ENCODE measurements around the gene KDSR.

Gene KDSR

DNA sequence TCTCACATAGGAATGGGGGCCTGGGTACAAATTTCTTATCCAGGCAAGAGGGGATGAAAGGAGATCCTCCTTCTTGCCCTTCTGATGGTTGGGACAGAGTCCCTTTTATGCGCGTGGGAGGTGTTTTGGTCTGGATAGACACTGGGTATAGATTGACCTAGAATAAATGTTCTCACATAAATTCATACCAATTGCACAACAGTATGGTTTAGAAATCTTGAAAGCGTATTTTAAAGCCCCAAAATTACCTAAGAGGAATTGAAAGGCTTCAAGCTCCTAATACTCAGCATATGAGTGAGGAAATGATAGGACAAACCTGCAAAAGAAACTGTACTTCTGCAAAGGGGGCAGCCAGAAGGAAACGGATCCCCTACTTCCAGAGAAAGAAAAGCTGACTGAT, 44.8 kb downstream of the KDSR start:
- TF ChIP-seq, protein P1, sequence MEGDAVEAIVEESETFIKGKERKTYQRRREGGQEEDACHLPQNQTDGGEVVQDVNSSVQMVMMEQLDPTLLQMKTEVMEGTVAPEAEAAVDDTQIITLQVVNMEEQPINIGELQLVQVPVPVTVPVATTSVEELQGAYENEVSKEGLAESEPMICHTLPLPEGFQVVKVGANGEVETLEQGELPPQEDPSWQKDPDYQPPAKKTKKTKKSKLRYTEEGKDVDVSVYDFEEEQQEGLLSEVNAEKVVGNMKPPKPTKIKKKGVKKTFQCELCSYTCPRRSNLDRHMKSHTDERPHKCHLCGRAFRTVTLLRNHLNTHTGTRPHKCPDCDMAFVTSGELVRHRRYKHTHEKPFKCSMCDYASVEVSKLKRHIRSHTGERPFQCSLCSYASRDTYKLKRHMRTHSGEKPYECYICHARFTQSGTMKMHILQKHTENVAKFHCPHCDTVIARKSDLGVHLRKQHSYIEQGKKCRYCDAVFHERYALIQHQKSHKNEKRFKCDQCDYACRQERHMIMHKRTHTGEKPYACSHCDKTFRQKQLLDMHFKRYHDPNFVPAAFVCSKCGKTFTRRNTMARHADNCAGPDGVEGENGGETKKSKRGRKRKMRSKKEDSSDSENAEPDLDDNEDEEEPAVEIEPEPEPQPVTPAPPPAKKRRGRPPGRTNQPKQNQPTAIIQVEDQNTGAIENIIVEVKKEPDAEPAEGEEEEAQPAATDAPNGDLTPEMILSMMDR (conservative IDR thresholded peaks at IDR 0.05; ENCODE audit: low read depth, low read length) = no peak
- no peak overlapping the region for H3K4me3 ChIP-seq (ENCODE audit: low read length)
- no peak for DNase-seq (ENCODE audit: low read depth)

DNA sequence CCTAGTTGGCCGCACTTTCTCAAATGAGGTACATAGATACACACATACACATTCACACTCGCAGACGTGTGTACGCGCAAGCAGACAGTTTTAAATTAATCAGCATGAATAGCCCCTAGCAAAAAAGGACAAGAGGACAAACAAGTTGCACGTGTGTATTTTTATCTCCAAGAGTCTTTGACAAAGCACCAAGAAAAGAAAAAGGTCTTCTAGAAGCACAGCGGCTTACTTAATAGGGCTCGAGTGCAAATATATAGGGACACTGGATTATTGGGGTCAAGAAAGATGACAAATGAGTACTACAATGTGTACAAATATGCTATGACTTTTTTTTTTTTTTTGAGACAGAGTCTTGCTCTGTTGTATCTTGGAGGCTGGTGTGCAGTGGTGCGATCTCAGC, 45.7 kb downstream of the KDSR start:
- no peak overlapping the region for H3K4me3 ChIP-seq (ENCODE audit: low read length)
- TF ChIP-seq, protein P1 (conservative IDR thresholded peaks at IDR 0.05; ENCODE audit: low read depth, low read length) = no peak
- DNase-seq (ENCODE audit: low read depth) = no peak

DNA sequence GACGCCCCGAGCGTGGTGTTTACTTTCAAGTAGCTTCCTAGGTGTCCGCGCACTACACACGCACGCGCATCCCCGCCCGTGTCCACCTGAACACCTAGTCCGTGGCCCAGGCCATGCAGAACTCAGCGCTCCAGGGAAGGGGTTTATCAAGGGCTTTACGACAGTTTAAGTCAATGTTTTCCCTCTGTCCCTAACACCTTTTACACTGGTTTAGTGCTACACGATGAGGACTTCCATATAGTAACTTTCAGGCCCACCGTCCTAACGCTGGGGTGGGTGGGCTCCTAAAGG, 46.1 kb downstream of the KDSR start:
- TF ChIP-seq, protein P1 (conservative IDR thresholded peaks at IDR 0.05; ENCODE audit: low read depth, low read length) = no peak
- peak overlapping the region; percentile 55 for H3K4me3 ChIP-seq (ENCODE audit: low read length)
- DNase-seq (ENCODE audit: low read depth) = no peak

DNA sequence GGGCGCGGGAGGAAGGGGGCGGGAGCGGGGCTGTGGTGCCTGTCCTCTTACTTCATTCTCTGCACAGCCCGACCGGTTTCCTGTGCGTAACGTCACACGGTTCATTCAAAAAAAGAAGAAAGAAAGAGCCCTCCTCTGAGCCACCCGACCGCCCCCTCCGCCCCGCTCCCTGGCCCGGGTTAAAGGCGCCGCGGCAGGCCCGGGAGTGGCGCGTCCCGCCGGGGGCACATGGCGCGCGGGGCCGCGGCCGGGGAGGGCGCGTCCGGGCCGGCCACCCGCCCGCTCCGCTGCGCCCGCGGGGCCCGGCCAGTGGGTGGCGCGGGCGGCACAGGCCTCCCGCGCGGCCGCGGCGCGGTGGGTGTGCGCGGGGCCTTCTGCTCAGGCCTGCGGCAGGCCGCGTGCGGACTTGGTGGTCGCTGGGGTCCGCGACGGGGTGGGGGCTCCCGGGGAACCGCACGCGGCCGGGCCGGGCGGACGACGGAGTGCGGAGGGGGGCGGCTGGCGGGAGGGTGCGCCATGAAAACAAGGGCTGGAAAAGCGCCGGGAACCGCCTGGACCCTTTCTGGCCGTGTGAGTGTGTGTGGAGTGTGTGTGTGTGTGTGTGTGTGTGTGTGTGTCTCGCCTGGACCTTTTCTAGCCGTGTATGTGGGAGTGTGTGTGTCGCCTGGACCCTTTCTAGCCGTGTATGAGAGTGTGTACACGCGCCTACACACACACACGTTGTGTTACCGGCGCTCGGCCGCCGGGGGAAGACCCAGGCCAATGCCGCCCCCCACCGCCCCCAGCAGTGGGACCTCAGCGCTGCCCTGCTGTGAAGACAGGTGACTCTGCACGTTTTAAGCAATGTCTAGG, 46.7 kb downstream of the KDSR start:
- TF ChIP-seq, protein P1 (conservative IDR thresholded peaks at IDR 0.05; ENCODE audit: low read depth, low read length) = no peak
- peak overlapping the region; percentile 55 for H3K4me3 ChIP-seq (ENCODE audit: low read length)
- DNase-seq (ENCODE audit: low read depth) = no peak

DNA sequence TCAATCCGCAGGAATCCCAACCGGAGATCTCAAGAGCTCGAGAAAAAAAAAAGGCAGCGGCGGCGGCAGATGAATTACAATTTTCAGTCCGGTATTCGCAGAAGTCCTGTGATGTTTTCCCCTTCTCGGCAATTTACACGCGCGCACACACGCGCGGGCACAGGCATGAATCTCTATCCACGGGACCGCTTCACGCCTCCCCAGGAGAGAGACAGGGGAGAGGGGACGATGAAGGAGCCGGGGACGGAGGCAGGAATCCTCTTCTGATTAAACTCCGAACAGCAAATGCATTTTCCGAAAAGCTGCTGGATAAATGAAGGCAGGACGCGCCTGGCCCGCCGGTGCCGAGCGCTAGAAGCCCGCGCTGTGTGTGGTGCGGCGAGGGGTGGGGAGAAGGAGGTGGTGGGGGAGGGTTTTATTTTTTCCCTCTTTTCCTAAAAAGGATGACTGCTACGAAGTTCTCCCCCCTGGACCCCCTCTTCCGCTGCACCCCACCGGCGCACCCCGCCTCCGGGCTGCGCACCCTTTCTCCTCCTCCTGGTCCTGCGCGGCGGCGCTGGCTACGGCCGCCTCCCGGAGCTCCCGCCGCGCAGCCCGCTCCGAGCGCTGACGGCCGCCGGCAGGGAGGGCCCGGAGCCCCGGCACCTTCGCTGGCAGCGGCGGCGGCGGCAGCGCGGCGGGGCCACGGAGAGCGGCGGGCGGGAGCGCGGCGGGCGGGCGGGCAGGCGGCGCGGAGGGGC, 47.5 kb downstream of the KDSR start, which contains the start of gene BCL2:
BCL2 (minus strand) TSS at position 387 of the 740 bp plus-strand sequence.
- H3K4me3 ChIP-seq (ENCODE audit: low read length) = peak within 1 kb of the TSS; percentile 86
- TF ChIP-seq, protein P1 (conservative IDR thresholded peaks at IDR 0.05; ENCODE audit: low read depth, low read length) = no peak
- no peak for DNase-seq (ENCODE audit: low read depth)

DNA sequence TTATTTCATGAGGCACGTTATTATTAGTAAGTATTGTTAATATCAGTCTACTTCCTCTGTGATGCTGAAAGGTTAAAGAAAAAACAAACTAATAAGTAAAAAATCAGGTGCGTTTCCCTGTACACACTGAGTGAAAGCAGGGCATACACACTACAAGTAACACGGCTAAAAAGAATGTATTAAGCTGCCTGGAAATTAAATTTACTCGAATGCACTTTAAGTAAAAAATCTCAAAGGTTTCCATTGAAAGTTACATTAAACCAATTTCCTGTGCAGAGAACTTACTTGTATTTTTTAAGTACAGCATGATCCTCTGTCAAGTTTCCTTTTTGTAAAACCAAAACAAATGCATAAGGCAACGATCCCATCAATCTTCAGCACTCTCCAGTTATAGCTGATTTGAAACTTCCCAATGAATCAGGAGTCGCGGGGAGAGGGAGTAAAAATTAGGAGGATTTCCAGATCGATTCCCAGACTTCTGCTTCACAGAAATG, 48.1 kb downstream of the KDSR start:
- H3K4me3 ChIP-seq (ENCODE audit: low read length) = peak overlapping the region; percentile 86
- no peak for DNase-seq (ENCODE audit: low read depth)
- TF ChIP-seq, protein P1 (conservative IDR thresholded peaks at IDR 0.05; ENCODE audit: low read depth, low read length) = no peak

All from retinal pigment epithelial cell (primary cell).